ENCODE measurements around the gene PI4KB. TPM values are rescaled to one million over a fixed set of nuclear protein-coding genes. Genes with fewer than 3 reads are reported as not detected.

PI4KB gene
- total and polyA plus RNA-seq, 9 of the 15 experiments (the other 6 are each of a cell fraction or from before 2014, with no cell fraction given), result 3.1 to 65.4 (median 45.1) TPM

- TF ChIP-seq ZNF384 (IDR thresholded peaks at IDR 0.05; ENCODE audit: low read depth, low read length) (no peak), THRA (IDR thresholded peaks at IDR 0.05) (no peak), ILF3 (IDR thresholded peaks at IDR 0.05; ENCODE audit: borderline replicate concordance) (no peak), ZKSCAN8 (CRISPR knock-in tag; IDR thresholded peaks at IDR 0.05) (no peak), NCOA4 (IDR thresholded peaks at IDR 0.05; ENCODE audit: partially characterized antibody) (no peak), ZNF224 (CRISPR knock-in tag; IDR thresholded peaks at IDR 0.05) (no peak), NONO (IDR thresholded peaks at IDR 0.05; ENCODE audit: low read depth in 2 of 2, low read length in 1 of 2) (0 out of 4 replicates have a peak, but pooled peaks of 1 of the 2 experiments have one; percentile 21), MLLT1 (IDR thresholded peaks at IDR 0.05) (peak in 1 of 2 experiments; percentile 100; a peak in 2 of 4 replicates), ZZZ3 (IDR thresholded peaks at IDR 0.05) (no peak), CTCFL (IDR thresholded peaks at IDR 0.05; ENCODE audit: borderline replicate concordance, insufficient read depth, low read depth, low read length, poor library complexity, severe bottlenecking) (no peak), CXXC5 (CRISPR knock-in tag; IDR thresholded peaks at IDR 0.05) (peak; percentile 68), RCOR1 (IDR thresholded peaks at IDR 0.05; ENCODE audit: borderline replicate concordance in 1 of 2, low read depth in 2 of 2, low read length in 2 of 2) (0 out of 4 replicates have a peak, but pooled peaks of 1 of the 2 experiments have one; percentile 5), RBM22 (IDR thresholded peaks at IDR 0.05; ENCODE audit: low read depth, low read length, poor library complexity, severe bottlenecking) (no peak), TRIM24 (IDR thresholded peaks at IDR 0.05) (peak in 1 of 2 experiments; percentile 35; a peak in 1 of 4 replicates), RBBP5 (IDR thresholded peaks at IDR 0.05; ENCODE audit: borderline replicate concordance, insufficient read depth, low read length, poor library complexity, severe bottlenecking) (no peak)
These were observed 45.0 kb downstream of the PI4KB start, which contains the start of gene ZNF687 (continued) for GRCh38 chr1:151281969-151282882.
